Pons (tissue), 1 donor: Measurements from ENCODE around the gene TRAPPC11.

Experiments
- DNase-seq: peaks from one replicate; pipeline ENCODE4 v3.0.0-alpha.2; 2016; ENCODE audit warnings: low spot score

Gene TRAPPC11

GRCh38 chr4:183758061-183758757 lies 99.1 kb downstream of the TRAPPC11 start:
- DNase-seq, result no peak

GRCh38 chr4:183758758-183759447 lies 99.8 kb downstream of the TRAPPC11 start:
- no peak for DNase-seq

- no peak for DNase-seq
Observed at GRCh38 chr4:183760326-183760725, 101.2 kb downstream of the TRAPPC11 start.
